GM11168 (cell line): ENCODE results near the gene TEX13D.

Source experiments
- in situ Hi-C: fragments of 300-500 bp; cut with MboI; formaldehyde crosslinking; loops from one replicate; pipeline ENCODE4 v1.12.0; 2022; ENCODE audit warnings: low sequenced_read_pairs; ENCODE audit not compliant: unreplicated experiment

The TEX13D gene

GRCh38 chrX:124347242-124347641 lies 14.8 kb downstream of the TEX13D start:
- in situ Hi-C loops, result no loop called here

GRCh38 chrX:124348182-124348581 lies 15.7 kb downstream of the TEX13D start:
- in situ Hi-C loops, result no loop called here

GRCh38 chrX:124348885-124349453 lies 16.5 kb downstream of the TEX13D start:
- in situ Hi-C loops, result no loop called here

- in situ Hi-C loops, result no loop called here
These were observed 22.2 kb downstream of the TEX13D start for GRCh38 chrX:124354648-124355047.

DNA sequence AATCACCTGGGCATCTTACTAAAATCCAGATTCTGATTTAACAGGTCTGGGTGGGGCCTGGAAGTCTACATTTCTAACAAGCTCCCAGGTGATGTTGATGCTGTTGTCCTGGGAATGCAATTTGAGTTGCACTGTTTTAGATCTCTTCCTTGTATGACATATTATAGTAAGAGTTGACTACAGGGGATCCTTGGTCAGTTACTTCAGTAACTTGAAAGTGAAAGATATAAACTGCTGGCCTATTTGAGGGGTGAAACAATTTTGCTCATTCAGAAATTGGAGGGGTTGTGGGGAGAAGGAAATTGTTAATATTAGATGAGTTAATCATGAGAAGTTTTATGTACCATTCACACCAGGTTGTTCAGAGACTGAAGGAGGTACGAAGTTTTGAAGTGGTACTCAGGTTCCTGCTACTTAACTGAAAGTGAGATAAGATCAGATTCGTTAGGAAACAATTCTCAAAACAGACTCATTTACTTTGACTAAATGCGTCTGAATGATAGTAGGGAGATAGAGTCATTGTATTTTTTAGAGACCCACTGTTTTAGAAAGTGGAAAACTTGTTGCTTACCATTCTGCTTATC lies 26.4 kb downstream of the TEX13D start:
- in situ Hi-C loops, result no loop called here

GRCh38 chrX:124362072-124362471 lies 29.6 kb downstream of the TEX13D start:
- in situ Hi-C loops, result no loop called here

DNA sequence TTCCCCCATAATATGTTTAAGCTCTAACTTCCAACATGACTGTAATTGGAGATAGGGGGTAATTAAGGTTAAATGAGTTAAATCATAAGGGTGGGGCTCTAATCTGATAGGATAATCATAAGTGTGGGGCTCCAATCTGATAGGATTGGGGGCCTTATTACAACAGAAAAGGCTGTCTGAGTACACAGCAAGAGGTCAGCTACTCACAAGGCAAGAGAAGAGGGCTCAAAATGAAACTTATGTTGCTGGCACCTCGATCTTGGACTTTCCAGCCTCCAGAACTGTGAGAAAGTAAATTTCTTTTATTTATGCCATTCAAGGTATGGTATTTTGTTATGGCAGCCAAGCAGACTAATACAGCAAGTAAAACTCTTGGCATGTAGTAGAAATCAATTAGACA lies 30.3 kb downstream of the TEX13D start:
- in situ Hi-C loops, result no loop called here

GRCh38 chrX:124369722-124370121 lies 37.3 kb downstream of the TEX13D start:
- in situ Hi-C loops, result no loop called here

GRCh38 chrX:124373348-124373747 lies 40.9 kb downstream of the TEX13D start:
- in situ Hi-C loops, result no loop called here

DNA sequence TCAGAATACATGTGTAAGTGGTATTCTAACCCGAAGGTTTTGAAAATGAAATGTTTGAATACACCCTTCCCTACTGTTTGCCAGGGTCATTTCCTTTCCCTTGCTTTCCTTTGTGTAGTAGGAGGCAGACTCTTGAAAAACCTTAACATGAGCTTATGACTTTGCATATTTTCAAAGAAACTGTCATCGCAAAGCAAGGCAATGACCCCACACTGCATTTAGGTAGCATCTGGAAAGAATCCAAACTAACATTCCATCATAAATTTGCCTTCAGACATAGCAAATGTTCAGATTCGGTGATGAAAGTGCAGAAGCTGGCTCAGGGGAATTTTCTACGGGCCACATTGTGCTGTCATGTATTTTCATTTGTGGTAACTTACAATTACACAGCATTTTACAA lies 46.2 kb downstream of the TEX13D start:
- in situ Hi-C loops, result no loop called here

GRCh38 chrX:124383354-124383753 lies 50.9 kb downstream of the TEX13D start:
- in situ Hi-C loops, result no loop called here

- in situ Hi-C loops, result no loop called here
These were observed 53.9 kb downstream of the TEX13D start for GRCh38 chrX:124386401-124386800.
